Spleen (tissue), 7 donors: ENCODE measurements around the gene GALNT18.

ENCODE experiments used
- POLR2A ChIP-seq, 3 donors: fragments of 450-650 bp; IDR thresholded peaks; one replicate each; pipeline ENCODE4 v1.5.1; 2017; ENCODE audit warnings: antibody characterized with exemption in 3 of 3, mild to moderate bottlenecking in 1 of 3
- POLR2AphosphoS5 ChIP-seq, 3 donors: sonication (generic); formaldehyde crosslinking; IDR thresholded peaks; one replicate each; pipeline ENCODE4 v1.5.1; 2017; ENCODE audit warnings: antibody characterized with exemption in 3 of 3
- TF ChIP-seq, protein P1 (sequence below), 11 experiments: fragments of 200-600 bp in 7 of 11; fragments of 450-650 bp in 4 of 11; sonication (generic) in 4 of 11; IDR thresholded peaks in 8 of 11; conservative IDR thresholded peaks in 3 of 11; 1 replicate in 7 of 11; 2 replicates in 4 of 11; pipeline versions ENCODE4 v1.4.0 to v1.8.0; 2016 to 2021; ENCODE audit warnings: antibody characterized with exemption in 11 of 11, inconsistent platforms in 4 of 11, mild to moderate bottlenecking in 1 of 11
- donor health status: DM: no; HTN: no; CAD: no; lungs with moderate emphysema.
- donor health status: DM: no; HTN: no; CAD: no.
- donor health status: DM: no; HTN: no; CAD: no.

DNA sequence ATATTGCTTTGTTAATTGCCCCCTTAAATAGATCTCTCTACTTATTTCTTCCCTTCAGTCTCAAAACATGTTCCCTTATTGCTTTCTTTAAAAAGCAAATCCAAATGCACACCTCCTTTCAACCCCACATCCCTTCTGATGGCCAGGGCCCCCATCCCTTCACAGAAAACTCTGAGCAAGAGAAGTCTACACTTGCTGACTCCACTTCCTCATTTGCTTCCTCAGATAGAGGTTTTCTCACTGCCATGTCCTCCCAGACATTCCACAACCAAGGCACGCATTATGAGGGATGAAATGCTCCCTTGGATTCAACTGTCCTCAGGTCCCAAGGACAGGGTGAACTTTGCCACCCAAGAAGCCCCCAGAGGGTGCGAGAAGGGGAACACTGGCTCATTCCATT lies 311.9 kb downstream of the GALNT18 start:
- TF ChIP-seq POLR2A (IDR thresholded peaks at IDR 0.05) (no peak), POLR2AphosphoS5 (IDR thresholded peaks at IDR 0.05) (no peak)
- TF ChIP-seq, protein P1, sequence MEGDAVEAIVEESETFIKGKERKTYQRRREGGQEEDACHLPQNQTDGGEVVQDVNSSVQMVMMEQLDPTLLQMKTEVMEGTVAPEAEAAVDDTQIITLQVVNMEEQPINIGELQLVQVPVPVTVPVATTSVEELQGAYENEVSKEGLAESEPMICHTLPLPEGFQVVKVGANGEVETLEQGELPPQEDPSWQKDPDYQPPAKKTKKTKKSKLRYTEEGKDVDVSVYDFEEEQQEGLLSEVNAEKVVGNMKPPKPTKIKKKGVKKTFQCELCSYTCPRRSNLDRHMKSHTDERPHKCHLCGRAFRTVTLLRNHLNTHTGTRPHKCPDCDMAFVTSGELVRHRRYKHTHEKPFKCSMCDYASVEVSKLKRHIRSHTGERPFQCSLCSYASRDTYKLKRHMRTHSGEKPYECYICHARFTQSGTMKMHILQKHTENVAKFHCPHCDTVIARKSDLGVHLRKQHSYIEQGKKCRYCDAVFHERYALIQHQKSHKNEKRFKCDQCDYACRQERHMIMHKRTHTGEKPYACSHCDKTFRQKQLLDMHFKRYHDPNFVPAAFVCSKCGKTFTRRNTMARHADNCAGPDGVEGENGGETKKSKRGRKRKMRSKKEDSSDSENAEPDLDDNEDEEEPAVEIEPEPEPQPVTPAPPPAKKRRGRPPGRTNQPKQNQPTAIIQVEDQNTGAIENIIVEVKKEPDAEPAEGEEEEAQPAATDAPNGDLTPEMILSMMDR (IDR thresholded peaks at IDR 0.05 in 8 of 11, conservative IDR thresholded peaks at IDR 0.05 in 3 of 11): no peak
